ENCODE measurements around the gene IFNK.

DNA sequence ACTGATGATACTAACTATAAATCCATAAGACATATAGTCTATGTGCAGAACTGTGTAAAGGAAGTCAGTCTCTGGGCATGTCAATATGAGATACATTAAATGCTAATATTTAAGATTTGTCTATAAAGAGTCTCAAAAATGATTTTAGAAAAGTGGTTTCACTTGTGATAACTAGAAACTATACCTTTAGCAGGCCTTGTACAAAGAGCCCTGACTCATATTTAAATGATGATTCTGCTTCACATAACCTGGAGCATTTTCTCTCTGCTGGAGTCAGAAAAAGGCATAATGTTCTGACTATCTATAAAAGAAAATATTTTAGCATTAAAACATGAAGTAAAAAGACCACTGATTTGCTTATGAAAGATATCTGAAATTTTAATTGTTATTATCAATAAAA is 34.2 kb downstream of the IFNK start:
- TF ChIP-seq CTCF (optimal IDR thresholded peaks at IDR 0.05 in 1 of 3, IDR thresholded peaks at IDR 0.05 in 1 of 3, conservative IDR thresholded peaks at IDR 0.05 in 1 of 3; ENCODE audit: extremely low read depth in 1 of 3, insufficient read depth in 2 of 3, low read length in 3 of 3), result no peak
- TF ChIP-seq EZH2 (IDR thresholded peaks at IDR 0.05; ENCODE audit: low read length), result no peak
